HG03039 (cell line): Measurements from ENCODE around the gene TMEFF1.
"Not testable (repeated sequence)": the region's sequence is repeated elsewhere in the genome, so short reads cannot be mapped to it uniquely, and the experiment has no call there.

Experiments used
- ATAC-seq: cut with Tn5 transposase; IDR thresholded peaks from one replicate; pipeline ENCODE4 v1.9.1; 2021; ENCODE audit warnings: mild to moderate bottlenecking, moderate library complexity; ENCODE audit not compliant: unreplicated experiment

The TMEFF1 gene, protein sequence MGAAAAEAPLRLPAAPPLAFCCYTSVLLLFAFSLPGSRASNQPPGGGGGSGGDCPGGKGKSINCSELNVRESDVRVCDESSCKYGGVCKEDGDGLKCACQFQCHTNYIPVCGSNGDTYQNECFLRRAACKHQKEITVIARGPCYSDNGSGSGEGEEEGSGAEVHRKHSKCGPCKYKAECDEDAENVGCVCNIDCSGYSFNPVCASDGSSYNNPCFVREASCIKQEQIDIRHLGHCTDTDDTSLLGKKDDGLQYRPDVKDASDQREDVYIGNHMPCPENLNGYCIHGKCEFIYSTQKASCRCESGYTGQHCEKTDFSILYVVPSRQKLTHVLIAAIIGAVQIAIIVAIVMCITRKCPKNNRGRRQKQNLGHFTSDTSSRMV

GRCh38 chr9:100472788-100473275 is at the start of gene TMEFF1:
TMEFF1 (plus strand) TSS chr9:100473149; CDS start chr9:100473545, 396 bp downstream.
- ATAC-seq = peak; percentile 43

GRCh38 chr9:100425758-100426157 is 47.2 kb upstream of the TMEFF1 start:
- ATAC-seq = no peak

- ATAC-seq = no peak
These were observed 46.8 kb upstream of the TMEFF1 start for GRCh38 chr9:100426189-100426529.

- peak; percentile 79 for ATAC-seq
These were observed 46.2 kb upstream of the TMEFF1 start, which contains the start of gene MSANTD3 for GRCh38 chr9:100426530-100427365. MSANTD3 (plus strand) TSS chr9:100427143; CDS start chr9:100441939, 14,796 bp downstream.

DNA sequence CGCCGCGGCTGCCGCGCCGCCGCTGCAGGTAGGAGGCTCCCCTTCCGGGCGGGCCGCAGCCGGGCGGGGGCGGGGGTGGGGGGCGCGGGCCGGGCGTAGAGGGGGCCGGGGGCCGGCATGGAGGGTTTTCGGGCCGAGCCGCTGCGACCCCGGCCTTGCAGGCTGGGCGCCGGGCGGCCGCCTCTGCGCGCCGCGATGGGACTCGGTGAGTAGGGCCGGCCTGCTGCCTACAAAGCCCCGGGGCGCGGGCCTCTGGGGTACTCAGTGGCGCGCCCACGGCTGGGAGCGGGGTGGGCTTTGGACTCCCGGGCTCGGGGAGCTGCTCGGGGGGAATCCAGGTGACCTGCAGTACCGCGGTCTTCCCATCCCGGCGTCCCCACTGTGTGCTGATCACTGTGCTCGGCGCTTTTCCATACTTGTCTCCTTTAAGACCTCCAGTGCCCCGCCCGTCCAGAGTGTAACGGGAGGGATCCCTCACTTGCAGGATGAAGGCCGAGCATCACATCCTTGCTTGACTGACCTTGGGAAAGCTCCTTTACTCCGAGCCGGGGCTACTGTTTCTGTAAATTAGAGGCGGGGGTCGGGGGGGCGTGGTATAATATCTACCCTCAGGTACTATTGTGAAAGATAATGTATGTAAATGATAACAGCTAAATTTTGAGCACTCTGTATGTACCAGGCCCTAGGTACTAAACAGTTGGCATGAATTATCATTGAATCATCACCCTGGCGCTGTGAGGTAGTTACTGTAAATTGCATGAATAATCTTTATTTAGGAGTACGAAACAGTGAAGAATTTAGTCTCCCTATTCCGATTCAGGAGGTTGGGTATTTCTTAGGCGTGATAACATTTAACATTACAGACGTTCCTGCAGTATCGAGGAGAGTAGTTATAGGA is 45.3 kb upstream of the TMEFF1 start:
- peak; percentile 40 for ATAC-seq

- ATAC-seq = no peak
These were observed 43.9 kb upstream of the TMEFF1 start for GRCh38 chr9:100428871-100429654.

GRCh38 chr9:100430286-100430940 is 42.5 kb upstream of the TMEFF1 start:
- ATAC-seq = no peak

GRCh38 chr9:100431886-100432285 is 41.1 kb upstream of the TMEFF1 start:
- no peak for ATAC-seq

GRCh38 chr9:100432736-100433135 is 40.2 kb upstream of the TMEFF1 start:
- no peak for ATAC-seq

DNA sequence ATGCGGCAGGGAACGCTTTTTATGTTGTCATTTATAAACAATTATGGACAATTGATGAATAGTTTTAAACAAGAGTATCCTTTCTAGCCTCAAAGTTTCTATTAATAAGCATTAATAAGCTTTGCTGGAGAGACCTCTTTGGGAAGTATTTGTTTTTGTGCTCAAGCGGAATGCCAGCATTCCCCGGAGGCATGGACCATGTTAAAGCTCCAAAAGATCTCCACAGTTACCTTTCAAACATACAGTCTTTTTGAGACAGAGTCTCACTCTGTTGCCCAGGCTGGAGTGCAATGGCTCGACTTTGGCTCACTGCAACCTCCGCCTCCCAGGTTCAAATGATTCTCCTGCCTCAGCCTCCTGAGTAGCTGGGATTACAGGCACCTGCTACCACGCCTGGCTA is 36.4 kb upstream of the TMEFF1 start:
- no peak for ATAC-seq

DNA sequence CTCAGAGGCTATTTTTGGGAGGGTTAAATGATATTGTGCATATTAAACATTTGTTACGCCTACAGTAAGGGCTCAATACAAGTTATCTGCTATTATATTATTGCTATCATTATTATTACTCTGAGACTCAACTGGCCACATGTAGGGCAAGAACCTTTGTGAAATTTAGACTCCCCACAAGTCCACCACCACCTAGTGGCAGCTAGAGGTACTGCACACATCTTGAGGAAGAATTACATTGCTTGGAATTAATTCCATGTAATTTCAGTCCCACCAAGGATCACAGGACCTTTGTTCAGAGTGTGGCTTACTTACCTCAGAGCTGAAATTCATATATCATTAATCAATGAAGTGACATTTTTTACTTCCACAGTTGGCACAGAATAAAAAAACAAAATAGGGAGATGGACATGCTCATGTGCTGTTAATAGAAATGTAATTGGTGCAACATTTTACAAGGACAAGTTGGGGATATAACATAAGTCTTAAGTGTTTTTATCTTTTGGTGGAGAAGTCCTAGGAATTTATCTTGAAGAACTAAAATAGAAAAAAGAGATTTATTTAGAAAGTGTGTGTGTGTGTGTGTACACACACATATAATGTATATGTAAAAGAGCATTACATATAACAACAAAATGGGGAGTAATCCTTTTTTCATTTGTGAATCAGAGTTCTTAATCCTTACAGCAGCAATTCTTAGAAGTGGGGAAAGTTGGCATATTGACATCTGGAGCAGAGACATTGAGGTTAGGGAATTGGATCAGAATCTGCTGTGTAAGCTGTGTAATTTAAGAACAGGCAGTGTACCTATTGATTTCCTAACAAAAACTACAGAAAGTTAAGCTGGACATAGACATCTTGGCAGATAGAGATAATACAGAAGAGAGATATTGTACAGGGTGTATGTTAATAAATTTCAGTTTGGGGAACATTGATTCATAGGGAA is 34.8 kb upstream of the TMEFF1 start:
- ATAC-seq = no peak

- ATAC-seq = no peak
These were observed 32.9 kb upstream of the TMEFF1 start for GRCh38 chr9:100440071-100440470.

- not testable (repeated sequence) for ATAC-seq
These were observed 32.5 kb upstream of the TMEFF1 start for GRCh38 chr9:100440487-100440886.

DNA sequence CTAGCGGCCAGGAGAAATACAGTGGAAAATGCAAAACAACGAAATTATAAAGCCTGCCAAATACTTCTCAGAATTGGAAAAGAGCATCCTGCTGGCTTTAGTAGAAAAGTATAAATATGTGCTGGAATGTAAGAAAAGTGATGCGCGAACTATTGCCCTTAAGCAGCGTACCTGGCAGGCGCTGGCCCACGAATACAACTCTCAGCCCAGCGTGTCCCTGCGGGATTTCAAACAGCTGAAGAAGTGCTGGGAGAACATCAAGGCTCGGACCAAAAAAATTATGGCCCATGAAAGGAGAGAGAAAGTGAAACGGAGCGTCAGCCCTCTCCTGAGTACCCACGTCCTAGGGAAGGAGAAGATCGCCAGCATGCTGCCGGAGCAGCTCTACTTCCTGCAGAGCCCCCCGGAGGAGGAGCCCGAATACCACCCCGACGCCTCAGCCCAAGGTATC is 31.0 kb upstream of the TMEFF1 start:
- no peak for ATAC-seq

DNA sequence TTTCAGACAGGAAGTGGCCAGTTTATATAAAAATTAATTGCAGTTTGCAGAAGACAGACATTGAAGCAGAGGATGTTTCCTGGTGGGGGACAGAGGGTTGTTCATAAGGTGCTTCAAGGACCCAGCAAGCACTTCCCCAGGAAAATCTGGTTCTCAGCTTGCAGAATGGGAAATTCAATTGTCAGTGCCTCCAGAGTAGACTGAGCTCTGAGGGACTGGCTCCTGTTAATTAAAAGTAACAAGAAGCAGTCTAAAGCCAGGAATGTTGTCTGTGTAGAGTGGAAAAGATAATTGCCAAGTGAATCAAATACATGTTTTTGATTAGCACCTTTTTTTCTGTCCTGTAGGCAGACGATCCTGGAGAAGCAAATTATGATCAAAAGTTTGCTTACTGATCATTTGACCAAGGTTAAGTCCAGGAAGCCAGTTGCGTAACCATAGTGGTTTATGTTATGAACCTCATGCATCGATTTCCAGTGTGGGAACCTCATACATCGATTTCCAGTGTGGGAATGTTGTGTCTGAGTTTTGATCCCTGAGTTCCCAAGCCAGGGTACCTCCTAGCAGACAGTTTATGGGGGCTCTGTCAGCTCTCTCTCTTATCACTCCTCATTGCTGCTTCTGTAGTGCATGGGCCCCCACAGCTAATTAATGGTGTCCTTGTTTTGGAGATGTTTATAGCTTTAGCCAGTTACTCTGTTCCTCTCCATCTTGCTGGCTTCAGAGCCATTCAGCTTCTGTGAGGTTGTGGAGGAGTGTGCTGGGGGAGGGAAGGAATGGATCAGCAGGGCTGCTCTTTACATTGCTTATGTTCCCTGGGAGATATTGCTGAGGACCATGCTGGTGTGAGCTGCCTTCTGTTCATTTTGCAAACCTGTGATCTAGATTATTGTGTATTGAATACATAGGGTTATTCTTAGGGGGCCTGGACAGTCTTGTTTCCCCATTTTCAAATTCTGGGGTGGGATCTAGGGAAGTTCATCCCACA is 28.9 kb upstream of the TMEFF1 start:
- no peak for ATAC-seq

DNA sequence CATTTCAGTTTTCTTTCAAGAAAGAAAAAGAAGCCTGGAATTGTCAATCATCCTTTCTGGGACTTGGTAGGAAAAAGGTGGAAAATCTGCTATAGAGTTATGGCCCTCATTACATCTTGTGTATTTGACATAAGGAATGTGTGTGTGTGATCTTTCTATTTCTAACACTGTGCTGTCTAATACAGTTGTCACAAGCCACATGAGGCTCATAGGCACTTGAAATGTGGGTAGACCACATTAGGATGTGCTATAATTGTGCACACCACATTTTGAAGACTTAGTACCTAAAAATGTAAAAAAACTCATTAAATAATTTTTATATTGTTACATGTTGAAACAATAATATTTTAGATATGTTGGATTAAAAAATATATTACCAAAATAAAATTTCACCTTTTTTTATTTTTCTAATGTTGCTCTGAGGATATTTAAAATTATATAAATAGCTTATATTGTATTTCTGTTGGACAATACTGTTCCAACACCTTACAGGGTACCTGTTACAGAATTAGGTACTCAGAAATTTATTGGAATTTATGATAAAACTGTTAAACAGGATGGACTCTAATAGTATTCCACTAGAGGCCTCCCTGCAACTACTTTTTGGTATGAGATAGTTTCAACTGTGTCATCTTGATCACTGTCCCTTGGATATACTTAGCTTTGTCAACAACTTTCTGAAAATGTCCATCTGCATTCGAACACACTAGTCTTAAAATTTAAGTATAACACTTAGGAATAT is 27.6 kb upstream of the TMEFF1 start:
- ATAC-seq = no peak
